ENCODE measurements around the gene FBXL17.

The FBXL17 gene

DNA sequence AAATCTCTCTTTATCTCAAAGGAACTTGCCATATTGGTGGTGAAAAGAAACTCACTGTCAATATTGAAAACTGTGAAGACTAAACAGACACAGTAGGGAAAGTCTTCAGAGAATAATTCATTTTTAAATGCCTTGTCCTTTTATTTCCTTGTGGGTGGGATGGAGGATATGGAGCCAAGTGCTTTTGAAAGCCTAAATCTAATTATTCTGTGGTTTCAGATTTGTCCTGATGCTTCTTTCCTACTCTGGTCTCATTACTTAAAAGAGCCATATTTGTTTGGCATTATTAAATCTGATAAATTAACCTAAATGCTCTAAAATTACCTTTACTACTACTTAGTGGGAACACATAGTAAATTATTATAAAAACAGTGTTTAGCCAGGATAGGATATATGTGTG lies 452.8 kb downstream of the FBXL17 start:
- Histone ChIP-seq H3K9ac (ENCODE audit: low read depth, low read length, poor library complexity, severe bottlenecking) (no peak overlapping the region), H3K79me2 (ENCODE audit: insufficient read depth, low read length) (no peaks in the 10 kb centered on the region), H3K4me2 (ENCODE audit: low read depth, low read length, poor library complexity, severe bottlenecking) (no peak overlapping the region), H2AFZ (ENCODE audit: low read length) (no peak overlapping the region), H4K20me1 (ENCODE audit: insufficient read depth, low read length, poor library complexity, severe bottlenecking) (no peaks in the 10 kb centered on the region), H3K9me2 (replicated peaks; ENCODE audit: low read depth, low read length) (no peaks in the 10 kb centered on the region), H3F3A (ENCODE audit: low read depth) (no peaks in the 10 kb centered on the region), H3K36me3 (ENCODE audit: insufficient read depth, low read length) (no peaks in the 10 kb centered on the region), H3K9me3 (ENCODE audit: insufficient read depth, low read depth, low read length) (no peaks in the 10 kb centered on the region), H3K27me3 (ENCODE audit: insufficient read depth, low read length, poor library complexity, severe bottlenecking) (no peaks in the 10 kb centered on the region), H3K4me1 (ENCODE audit: insufficient read depth, low read length, poor library complexity, severe bottlenecking) (peaks cover 17% of the 10 kb centered on the region), H3K4me3 (ENCODE audit: low read length, poor library complexity, severe bottlenecking) (no peak overlapping the region)
- no peak for TF ChIP-seq EZH2phosphoT487 (IDR thresholded peaks at IDR 0.05; ENCODE audit: borderline replicate concordance)
- TF ChIP-seq, protein P1, sequence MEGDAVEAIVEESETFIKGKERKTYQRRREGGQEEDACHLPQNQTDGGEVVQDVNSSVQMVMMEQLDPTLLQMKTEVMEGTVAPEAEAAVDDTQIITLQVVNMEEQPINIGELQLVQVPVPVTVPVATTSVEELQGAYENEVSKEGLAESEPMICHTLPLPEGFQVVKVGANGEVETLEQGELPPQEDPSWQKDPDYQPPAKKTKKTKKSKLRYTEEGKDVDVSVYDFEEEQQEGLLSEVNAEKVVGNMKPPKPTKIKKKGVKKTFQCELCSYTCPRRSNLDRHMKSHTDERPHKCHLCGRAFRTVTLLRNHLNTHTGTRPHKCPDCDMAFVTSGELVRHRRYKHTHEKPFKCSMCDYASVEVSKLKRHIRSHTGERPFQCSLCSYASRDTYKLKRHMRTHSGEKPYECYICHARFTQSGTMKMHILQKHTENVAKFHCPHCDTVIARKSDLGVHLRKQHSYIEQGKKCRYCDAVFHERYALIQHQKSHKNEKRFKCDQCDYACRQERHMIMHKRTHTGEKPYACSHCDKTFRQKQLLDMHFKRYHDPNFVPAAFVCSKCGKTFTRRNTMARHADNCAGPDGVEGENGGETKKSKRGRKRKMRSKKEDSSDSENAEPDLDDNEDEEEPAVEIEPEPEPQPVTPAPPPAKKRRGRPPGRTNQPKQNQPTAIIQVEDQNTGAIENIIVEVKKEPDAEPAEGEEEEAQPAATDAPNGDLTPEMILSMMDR (conservative IDR thresholded peaks at IDR 0.05; ENCODE audit: low read length) = no peak

DNA sequence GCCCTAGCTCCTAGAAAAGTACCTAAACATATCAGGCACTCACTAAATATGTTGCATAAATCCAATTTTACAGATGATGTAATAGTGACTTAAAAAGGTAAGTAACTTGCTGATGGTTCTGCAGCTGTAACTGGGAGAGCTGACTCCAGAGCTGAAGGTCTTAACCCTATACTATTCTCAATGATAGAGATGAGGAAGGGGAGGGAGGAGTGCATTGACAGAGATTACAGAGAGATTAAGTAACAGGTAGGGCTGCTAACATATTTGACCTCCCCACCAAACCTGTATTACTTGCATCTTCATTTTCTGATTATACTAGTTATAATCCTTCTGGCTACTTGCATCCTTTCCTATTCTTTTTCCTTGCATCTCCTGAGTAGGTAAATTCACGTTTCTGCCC lies 455.8 kb downstream of the FBXL17 start:
- Histone ChIP-seq H3K4me2 (ENCODE audit: low read depth, low read length, poor library complexity, severe bottlenecking) (no peak overlapping the region), H3K79me2 (ENCODE audit: insufficient read depth, low read length) (no peaks in the 10 kb centered on the region)
- TF ChIP-seq, protein P1 (conservative IDR thresholded peaks at IDR 0.05; ENCODE audit: low read length) = no peak
- TF ChIP-seq EZH2phosphoT487 (IDR thresholded peaks at IDR 0.05; ENCODE audit: borderline replicate concordance) = no peak

DNA sequence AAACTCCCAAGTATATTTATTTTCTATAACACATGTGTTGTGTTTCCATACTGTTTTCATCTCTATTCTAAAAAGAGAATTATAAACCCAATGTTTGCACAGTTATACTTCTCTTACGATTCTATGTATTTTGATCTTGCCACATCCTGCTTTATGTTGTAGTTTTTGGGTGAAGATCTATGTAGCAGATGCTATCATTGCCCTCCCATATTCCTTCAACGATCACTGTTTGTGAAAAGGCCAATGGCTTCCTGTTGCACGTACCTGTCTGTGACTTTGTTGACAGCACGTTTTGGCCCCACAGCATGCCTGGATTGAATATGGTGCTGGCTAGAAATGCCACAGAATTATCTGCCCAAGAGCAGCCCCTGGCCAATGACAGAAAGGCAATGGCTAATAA lies 456.7 kb downstream of the FBXL17 start:
- Histone ChIP-seq H3K9me2 (replicated peaks; ENCODE audit: low read depth, low read length) (no peaks in the 10 kb centered on the region), H3K36me3 (ENCODE audit: insufficient read depth, low read length) (no peaks in the 10 kb centered on the region), H3K27me3 (ENCODE audit: insufficient read depth, low read length, poor library complexity, severe bottlenecking) (no peaks in the 10 kb centered on the region), H3K4me1 (ENCODE audit: insufficient read depth, low read length, poor library complexity, severe bottlenecking) (peaks cover 14% of the 10 kb centered on the region), H3K9me3 (ENCODE audit: insufficient read depth, low read depth, low read length) (no peaks in the 10 kb centered on the region), H3K9ac (ENCODE audit: low read depth, low read length, poor library complexity, severe bottlenecking) (no peak overlapping the region), H3K79me2 (ENCODE audit: insufficient read depth, low read length) (no peaks in the 10 kb centered on the region), H3F3A (ENCODE audit: low read depth) (no peaks in the 10 kb centered on the region), H3K4me2 (ENCODE audit: low read depth, low read length, poor library complexity, severe bottlenecking) (peak overlapping the region; percentile 27), H2AFZ (ENCODE audit: low read length) (no peak overlapping the region), H3K4me3 (ENCODE audit: low read length, poor library complexity, severe bottlenecking) (no peak overlapping the region), H4K20me1 (ENCODE audit: insufficient read depth, low read length, poor library complexity, severe bottlenecking) (no peaks in the 10 kb centered on the region)
- no peak for TF ChIP-seq EZH2phosphoT487 (IDR thresholded peaks at IDR 0.05; ENCODE audit: borderline replicate concordance)
- TF ChIP-seq, protein P1 (conservative IDR thresholded peaks at IDR 0.05; ENCODE audit: low read length) = no peak

More for the DNA sequence above, 455.8 kb downstream of the FBXL17 start:
- Histone ChIP-seq H3K9ac (ENCODE audit: low read depth, low read length, poor library complexity, severe bottlenecking) (no peak overlapping the region), H3K9me2 (replicated peaks; ENCODE audit: low read depth, low read length) (no peaks in the 10 kb centered on the region), H3K36me3 (ENCODE audit: insufficient read depth, low read length) (no peaks in the 10 kb centered on the region), H3K27me3 (ENCODE audit: insufficient read depth, low read length, poor library complexity, severe bottlenecking) (no peaks in the 10 kb centered on the region), H3K4me1 (ENCODE audit: insufficient read depth, low read length, poor library complexity, severe bottlenecking) (peaks cover 17% of the 10 kb centered on the region), H2AFZ (ENCODE audit: low read length) (no peak overlapping the region), H4K20me1 (ENCODE audit: insufficient read depth, low read length, poor library complexity, severe bottlenecking) (no peaks in the 10 kb centered on the region), H3K4me3 (ENCODE audit: low read length, poor library complexity, severe bottlenecking) (no peak overlapping the region), H3K9me3 (ENCODE audit: insufficient read depth, low read depth, low read length) (no peaks in the 10 kb centered on the region), H3F3A (ENCODE audit: low read depth) (no peaks in the 10 kb centered on the region)
